Stomach (tissue), 9 donors: Measurements from ENCODE around the gene TSEN54. TPM values are rescaled to one million over a fixed set of nuclear protein-coding genes. Genes with fewer than 3 reads are reported as not detected.

Experiments used
- DNase-seq, 2 donors: peaks; one replicate each; pipeline versions ENCODE4 v3.0.0 to v3.0.0-alpha.2; 2013 to 2019
- H3K27ac ChIP-seq, 5 donors: fragments of 200-600 bp in 4 of 5; sonication (generic) in 4 of 5; one replicate each; pipeline ENCODE4 v1.5.1; 2013 to 2019; ENCODE audit warnings: mild to moderate bottlenecking in 1 of 5, moderate library complexity in 1 of 5
- H3K27me3 ChIP-seq, 3 donors: fragments of 200-600 bp; sonication (generic); one replicate each; pipeline ENCODE4 v1.5.1; 2017 to 2019; ENCODE audit warnings: mixed run types in 1 of 3
- H3K36me3 ChIP-seq, 4 donors: fragments of 200-600 bp; sonication (generic); 1 replicate in 3 of 4; 2 replicates in 1 of 4; pipeline ENCODE4 v1.5.1; 2016 to 2019
- H3K4me1 ChIP-seq, 4 donors: fragments of 200-600 bp; sonication (generic); one replicate each; pipeline ENCODE4 v1.5.1; 2016 to 2019
- H3K4me3 ChIP-seq, 4 donors: fragments of 200-600 bp; sonication (generic) in 3 of 4; one replicate each; pipeline ENCODE4 v1.5.1; 2016 to 2019; ENCODE audit warnings: mild to moderate bottlenecking in 1 of 4
- H3K9me3 ChIP-seq, 4 donors: fragments of 200-600 bp; sonication (generic); one replicate each; pipeline ENCODE4 v1.5.1; 2016 to 2019
- EP300 ChIP-seq: sonication (generic); formaldehyde crosslinking; IDR thresholded peaks from one replicate; pipeline ENCODE4 v1.6.1; 2017; ENCODE audit warnings: antibody characterized with exemption
- POLR2A ChIP-seq, 4 donors: fragments of 450-650 bp; IDR thresholded peaks; one replicate each; pipeline ENCODE4 v1.6.1; 2016; ENCODE audit warnings: antibody characterized with exemption in 4 of 4, control low read depth in 2 of 4, mild to moderate bottlenecking in 1 of 4, moderate library complexity in 1 of 4
- POLR2AphosphoS5 ChIP-seq, 3 donors: sonication (generic); formaldehyde crosslinking; IDR thresholded peaks; one replicate each; pipeline ENCODE4 v1.6.1; 2016; ENCODE audit warnings: antibody characterized with exemption in 3 of 3
- WGBS, 5 donors: extraction: QIAGEN DNeasy Blood & Tissue Kit in 3 of 5; methylation state at CpG; one replicate each; pipeline versions ENCODE4 v1.1.5 to v1.1.7; 2013 to 2018; 5-methylcytosine and 5-hydroxymethylcytosine counted together
- intact Hi-C: fragments of 100-400 bp; cut with DNase I; formaldehyde crosslinking; loops from one replicate; pipeline ENCODE4 v1.15.1; 2023; ENCODE audit warnings: low total_unique reads
- polyA plus RNA-seq, 3 donors: library from polyadenylated mRNA; stranded (reverse); fragments of 200-250 nt; gene quantifications; one replicate each; pipeline ENCODE4 v1.2.3, GENCODE V29; 2013
- total RNA-seq, 5 donors: library from RNA; depleted of rRNA; stranded (reverse); fragments of >200 nt; gene quantifications; one replicate each; pipeline versions ENCODE4 v1.1.0 to v1.2.3, GENCODE V29; 2014 to 2016
- TF ChIP-seq, protein P1 (sequence below), 7 experiments: fragments of 450-650 bp in 4 of 7; fragments of 200-600 bp in 3 of 7; sonication (generic) in 3 of 7; IDR thresholded peaks; one replicate each; pipeline ENCODE4 v1.5.1; 2016 to 2019; ENCODE audit warnings: antibody characterized with exemption in 7 of 7, control low read depth in 2 of 7, mild to moderate bottlenecking in 1 of 7
- donor health status: healthy with polysubstance abuse.
- donor health status: Bipolar disorder and iron deficiency.
- donor health status: healthy.

The TSEN54 gene
- total and polyA plus RNA-seq, 8 donors = 13.2 to 219 (median 42.1) TPM

DNA sequence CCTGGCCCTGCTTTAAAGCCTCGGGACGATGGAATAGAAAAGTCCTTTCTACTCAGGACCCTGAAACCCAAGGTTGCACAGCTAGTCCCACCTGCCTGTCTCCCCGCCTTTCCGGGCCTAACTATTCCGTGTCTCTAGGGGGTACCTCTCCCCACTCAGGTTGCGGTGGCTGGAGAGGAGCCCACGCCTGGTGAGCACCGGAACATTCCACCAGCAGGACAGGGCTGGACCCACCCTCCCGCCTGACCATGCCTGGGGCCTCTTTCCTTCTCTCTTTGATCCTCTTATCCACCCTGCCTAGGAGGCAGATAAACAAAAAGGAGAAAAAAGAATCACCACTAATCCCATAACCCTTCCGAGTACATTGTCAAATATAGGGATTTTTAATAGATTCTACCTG lies 20.0 kb downstream of the TSEN54 start:
- Histone ChIP-seq H3K27ac (peak overlapping the region in 3 of 5 donors; percentile 1 to 76 (median 17)), H3K4me3 (no peak overlapping the region), H3K9me3 (no peaks in the 10 kb centered on the region), H3K36me3 (peaks cover 0 to 31% (median 10%) of the 10 kb centered on the region in 4 donors), H3K4me1 (peaks cover 27 to 88% (median 59%) of the 10 kb centered on the region in 4 donors), H3K27me3 (no peaks in the 10 kb centered on the region)
- TF ChIP-seq EP300 (no peak), POLR2A (IDR thresholded peaks at IDR 0.05) (no peak), POLR2AphosphoS5 (IDR thresholded peaks at IDR 0.05) (no peak)
- TF ChIP-seq, protein P1, sequence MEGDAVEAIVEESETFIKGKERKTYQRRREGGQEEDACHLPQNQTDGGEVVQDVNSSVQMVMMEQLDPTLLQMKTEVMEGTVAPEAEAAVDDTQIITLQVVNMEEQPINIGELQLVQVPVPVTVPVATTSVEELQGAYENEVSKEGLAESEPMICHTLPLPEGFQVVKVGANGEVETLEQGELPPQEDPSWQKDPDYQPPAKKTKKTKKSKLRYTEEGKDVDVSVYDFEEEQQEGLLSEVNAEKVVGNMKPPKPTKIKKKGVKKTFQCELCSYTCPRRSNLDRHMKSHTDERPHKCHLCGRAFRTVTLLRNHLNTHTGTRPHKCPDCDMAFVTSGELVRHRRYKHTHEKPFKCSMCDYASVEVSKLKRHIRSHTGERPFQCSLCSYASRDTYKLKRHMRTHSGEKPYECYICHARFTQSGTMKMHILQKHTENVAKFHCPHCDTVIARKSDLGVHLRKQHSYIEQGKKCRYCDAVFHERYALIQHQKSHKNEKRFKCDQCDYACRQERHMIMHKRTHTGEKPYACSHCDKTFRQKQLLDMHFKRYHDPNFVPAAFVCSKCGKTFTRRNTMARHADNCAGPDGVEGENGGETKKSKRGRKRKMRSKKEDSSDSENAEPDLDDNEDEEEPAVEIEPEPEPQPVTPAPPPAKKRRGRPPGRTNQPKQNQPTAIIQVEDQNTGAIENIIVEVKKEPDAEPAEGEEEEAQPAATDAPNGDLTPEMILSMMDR (IDR thresholded peaks at IDR 0.05) = no peak
- WGBS, 5 donors = 39 to 65% (median 57%) methylated on average over 9 to 10 of the region's 10 CpGs
- intact Hi-C loops = loop anchor here (10.0 kb wide), 1 partner anchor 48 kb away; the partner anchor contains the start of gene MYO15B
- DNase-seq = no peak

DNA sequence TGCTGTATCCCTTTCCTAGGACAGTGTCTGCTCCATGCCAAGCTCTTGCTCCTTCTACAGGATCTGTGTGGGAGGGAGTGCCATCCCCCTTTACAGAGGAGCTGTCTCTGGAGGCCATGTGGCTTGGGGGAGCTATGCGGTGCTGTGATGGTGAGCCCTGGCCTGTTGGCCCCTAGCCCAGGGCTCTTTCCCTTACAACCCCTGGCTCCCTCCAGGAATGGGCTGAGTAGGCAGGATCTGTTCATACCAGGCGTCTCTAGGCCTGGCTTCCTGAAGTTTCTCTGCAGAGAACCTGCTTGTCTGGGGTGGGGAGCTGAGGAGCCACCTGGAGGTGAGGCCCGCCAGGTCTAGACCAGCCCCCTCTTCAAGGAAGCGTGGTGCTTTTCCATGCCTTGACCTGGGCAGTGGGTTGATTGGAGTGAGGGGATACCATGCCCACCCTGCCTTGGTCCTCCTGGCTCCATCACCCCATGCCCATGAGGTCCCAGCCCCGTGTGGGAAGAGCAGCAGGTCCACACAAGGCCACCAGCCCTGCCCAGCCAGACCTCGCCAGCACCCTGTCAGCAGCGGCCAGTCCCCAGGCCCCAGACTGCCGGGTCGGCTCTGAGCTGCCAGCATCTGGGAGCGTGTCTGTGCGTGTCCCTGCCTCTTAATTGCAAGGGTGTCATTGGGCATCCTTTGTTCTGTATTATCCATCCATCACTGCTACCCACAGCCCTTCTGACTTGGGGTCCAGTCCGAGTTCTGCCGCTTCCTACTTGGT lies 23.8 kb downstream of the TSEN54 start:
- Histone ChIP-seq H3K36me3 (peaks cover 0 to 20% (median 3%) of the 10 kb centered on the region in 4 donors), H3K27me3 (no peaks in the 10 kb centered on the region), H3K27ac (peak overlapping the region in 2 of 5 donors; percentile 7 to 31), H3K4me1 (peaks cover 19 to 81% (median 60%) of the 10 kb centered on the region in 4 donors), H3K9me3 (no peaks in the 10 kb centered on the region), H3K4me3 (no peak overlapping the region)
- intact Hi-C loops = loop anchor here (10.0 kb wide), 1 partner anchor 45 kb away; the partner anchor contains the start of gene MYO15B
- TF ChIP-seq, protein P1 (IDR thresholded peaks at IDR 0.05) = no peak
- TF ChIP-seq POLR2A (IDR thresholded peaks at IDR 0.05) (no peak), POLR2AphosphoS5 (IDR thresholded peaks at IDR 0.05) (no peak)
- WGBS, 5 donors = 65 to 76% (median 70%) methylated on average over 8 to 13 of the region's 13 CpGs
- DNase-seq = no peak

GRCh38 chr17:75540923-75541503 lies 24.7 kb downstream of the TSEN54 start:
- peaks cover 15 to 81% (median 55%) of the 10 kb centered on the region in 4 donors for H3K4me1 ChIP-seq
- intact Hi-C loops = no loop called here
- DNase-seq = no peak
- no peaks in the 10 kb centered on the region for H3K9me3 ChIP-seq
- TF ChIP-seq POLR2AphosphoS5 (IDR thresholded peaks at IDR 0.05) (no peak), EP300 (no peak)
- no peaks in the 10 kb centered on the region for H3K27me3 ChIP-seq
- H3K4me3 ChIP-seq = no peak overlapping the region
- peaks cover 0 to 20% (median 3%) of the 10 kb centered on the region in 4 donors for H3K36me3 ChIP-seq
- 45 to 62% (median 58%) methylated on average over 4 of the region's 4 CpGs for WGBS, 5 donors
- peak overlapping the region in 4 of 5 donors; percentile 2 to 42 (median 12) for H3K27ac ChIP-seq

- Histone ChIP-seq H3K27me3 (no peaks in the 10 kb centered on the region), H3K36me3 (peaks cover 0 to 20% (median 3%) of the 10 kb centered on the region in 4 donors), H3K4me3 (no peak overlapping the region), H3K9me3 (no peaks in the 10 kb centered on the region), H3K4me1 (peaks cover 21 to 83% (median 56%) of the 10 kb centered on the region in 4 donors), H3K27ac (peak overlapping the region in 4 of 5 donors; percentile 37 to 69 (median 56))
- WGBS, 5 donors = 44 to 86% (median 56%) methylated on average over 4 to 8 of the region's 8 CpGs
- TF ChIP-seq, protein P1 (IDR thresholded peaks at IDR 0.05) = no peak
- TF ChIP-seq POLR2A (IDR thresholded peaks at IDR 0.05) (no peak), POLR2AphosphoS5 (IDR thresholded peaks at IDR 0.05) (no peak), EP300 (no peak)
- DNase-seq = peak in 1 of 2 donors; percentile 49
- intact Hi-C loops = no loop called here
Measured at GRCh38 chr17:75542229-75542628, 25.9 kb downstream of the TSEN54 start.
